Left ventricle myocardium inferior (tissue), 1 donor: ENCODE data around the gene B3GNT5. TPM values are rescaled to one million over a fixed set of nuclear protein-coding genes. Genes with fewer than 3 reads are reported as not detected.

ENCODE experiments used
- DNase-seq: peaks from one replicate; pipeline ENCODE4 v3.0.0-alpha.2; 2020
- H3K27ac ChIP-seq: fragments of 200-600 bp; replicated peaks from 2 replicates; pipeline ENCODE4 v1.8.0; 2021
- H3K27me3 ChIP-seq: fragments of 200-600 bp; 2 replicates; pipeline ENCODE4 v1.8.0; 2021; ENCODE audit warnings: low read depth
- H3K36me3 ChIP-seq: fragments of 200-600 bp; 2 replicates; pipeline ENCODE4 v1.8.0; 2021
- H3K4me1 ChIP-seq: fragments of 200-600 bp; 2 replicates; pipeline ENCODE4 v1.8.0; 2021
- H3K4me3 ChIP-seq: fragments of 200-600 bp; 2 replicates; pipeline ENCODE4 v1.8.0; 2021; ENCODE audit warnings: mild to moderate bottlenecking, moderate library complexity
- H3K9me3 ChIP-seq: fragments of 200-600 bp; replicated peaks from 2 replicates; pipeline ENCODE4 v1.8.0; 2021
- CTCF ChIP-seq: fragments of 200-600 bp; IDR thresholded peaks from 2 replicates; pipeline ENCODE4 v1.8.0; 2021; ENCODE audit warnings: antibody characterized with exemption, mild to moderate bottlenecking, borderline replicate concordance
- intact Hi-C: fragments of 100-400 bp; cut with micrococcal nuclease; formaldehyde crosslinking; loops from one replicate; pipeline ENCODE4 v1.11.0; 2022
- total RNA-seq: library from RNA; stranded (reverse); fragmentation: NEBNext Ultra II Directional; extraction: Animal tissue kit (Norgen Biotek cat#: 25700); gene quantifications from one replicate; pipeline ENCODE4 v1.2.1, GENCODE V29; 2021
- donor health status: DM: no; HTN: yes; CAD: no; lungs with severe emphysema.

The B3GNT5 gene
- total RNA-seq, 1 donor from 2014 or later = 2.1 TPM

- H3K36me3 ChIP-seq = no peaks in the 10 kb centered on the region
- no peak overlapping the region for H3K4me3 ChIP-seq
- peak overlapping the region; percentile 64 for H3K27ac ChIP-seq
- no peak for DNase-seq
- TF ChIP-seq CTCF = no peak
- H3K4me1 ChIP-seq = peaks cover 39% of the 10 kb centered on the region
- intact Hi-C loops = no loop called here
- H3K27me3 ChIP-seq = no peaks in the 10 kb centered on the region
- H3K9me3 ChIP-seq = no peaks in the 10 kb centered on the region
Observed at GRCh38 chr3:183308751-183309150, 55.7 kb downstream of the B3GNT5 start.

- H3K4me3 ChIP-seq = no peak overlapping the region
- no peaks in the 10 kb centered on the region for H3K36me3 ChIP-seq
- peaks cover 39% of the 10 kb centered on the region for H3K4me1 ChIP-seq
- no peaks in the 10 kb centered on the region for H3K9me3 ChIP-seq
- peak overlapping the region; percentile 64 for H3K27ac ChIP-seq
- DNase-seq = peak; percentile 62
- intact Hi-C loops = no loop called here
- no peaks in the 10 kb centered on the region for H3K27me3 ChIP-seq
- no peak for TF ChIP-seq CTCF
Observed at GRCh38 chr3:183309276-183309675, 56.2 kb downstream of the B3GNT5 start.

GRCh38 chr3:183310936-183311335 is 57.9 kb downstream of the B3GNT5 start:
- intact Hi-C loops = no loop called here
- H3K4me1 ChIP-seq = peaks cover 32% of the 10 kb centered on the region

GRCh38 chr3:183312433-183312832 is 59.4 kb downstream of the B3GNT5 start:
- peaks cover 21% of the 10 kb centered on the region for H3K4me1 ChIP-seq
- no peak overlapping the region for H3K27ac ChIP-seq
- no peak overlapping the region for H3K4me3 ChIP-seq
- H3K36me3 ChIP-seq = no peaks in the 10 kb centered on the region
- no peaks in the 10 kb centered on the region for H3K27me3 ChIP-seq
- no peak for DNase-seq
- intact Hi-C loops = no loop called here
- no peak for TF ChIP-seq CTCF
- H3K9me3 ChIP-seq = no peaks in the 10 kb centered on the region

More at GRCh38 chr3:183310936-183311335, 57.9 kb downstream of the B3GNT5 start:
- no peaks in the 10 kb centered on the region for H3K36me3 ChIP-seq
- no peaks in the 10 kb centered on the region for H3K27me3 ChIP-seq
- TF ChIP-seq CTCF = no peak
- DNase-seq = no peak
- H3K4me3 ChIP-seq = no peak overlapping the region
- H3K9me3 ChIP-seq = no peaks in the 10 kb centered on the region
- no peak overlapping the region for H3K27ac ChIP-seq

- peaks cover 14% of the 10 kb centered on the region for H3K4me1 ChIP-seq
- no peak for TF ChIP-seq CTCF
- no peak for DNase-seq
- H3K9me3 ChIP-seq = no peaks in the 10 kb centered on the region
- H3K27me3 ChIP-seq = no peaks in the 10 kb centered on the region
- no peak overlapping the region for H3K4me3 ChIP-seq
- no peaks in the 10 kb centered on the region for H3K36me3 ChIP-seq
- H3K27ac ChIP-seq = no peak overlapping the region
- intact Hi-C loops = no loop called here
Observed at GRCh38 chr3:183313351-183313750, 60.3 kb downstream of the B3GNT5 start.

GRCh38 chr3:183313764-183314163 is 60.7 kb downstream of the B3GNT5 start:
- DNase-seq = no peak
- TF ChIP-seq CTCF = no peak
- Histone ChIP-seq H3K9me3 (no peaks in the 10 kb centered on the region), H3K36me3 (no peaks in the 10 kb centered on the region), H3K4me3 (no peak overlapping the region), H3K27ac (no peak overlapping the region), H3K4me1 (peaks cover 10% of the 10 kb centered on the region), H3K27me3 (no peaks in the 10 kb centered on the region)
- intact Hi-C loops = no loop called here
